ENCODE data around the gene SLC1A3. TPM values are rescaled to one million over a fixed set of nuclear protein-coding genes. Genes with fewer than 3 reads are reported as not detected.

The SLC1A3 gene
- total RNA-seq, 1 experiment from 2014 or later = 18.6 TPM

DNA sequence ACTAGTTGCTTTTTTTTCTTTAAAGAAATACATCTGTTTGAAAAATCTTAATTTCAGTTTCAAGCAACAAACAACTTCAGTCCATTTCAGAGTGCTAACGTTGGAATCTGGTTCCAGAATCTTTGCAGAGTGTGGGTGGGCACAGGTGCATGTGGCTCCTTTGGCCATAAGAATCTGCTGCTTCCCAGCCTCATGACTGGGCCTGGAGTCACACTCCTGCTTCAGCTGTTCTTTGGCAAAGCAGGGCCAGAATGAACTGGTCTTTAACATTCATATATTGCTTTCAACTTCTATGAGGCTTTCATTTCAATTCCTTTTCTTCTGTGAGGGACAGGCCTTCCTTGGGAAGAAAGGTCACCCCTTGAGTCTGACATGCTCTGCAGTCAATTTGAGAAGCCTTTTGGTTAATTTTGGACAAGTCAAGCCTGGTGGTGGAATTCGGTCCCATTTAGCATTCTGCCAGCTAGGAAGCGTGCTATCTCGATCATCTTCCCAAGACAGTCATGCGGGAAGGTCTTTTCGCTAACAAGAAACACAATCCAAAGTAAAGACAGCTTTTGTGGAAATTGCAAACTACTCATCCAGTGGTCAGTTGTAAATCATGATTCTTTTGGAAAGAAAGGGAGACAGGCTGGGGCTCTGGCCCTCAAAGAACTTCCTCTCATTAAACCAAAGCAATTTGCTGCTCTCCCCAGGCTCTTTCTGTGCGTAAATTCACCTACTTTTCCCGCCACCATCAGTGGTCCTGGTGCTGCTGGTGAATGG lies 55.2 kb downstream of the SLC1A3 start:
- no peak for DNase-seq
- H2AFZ ChIP-seq (ENCODE audit: low read length) = no peak overlapping the region
- peaks cover 5% of the 10 kb centered on the region; the same call in 1 of the 2 replicates for H3K4me1 ChIP-seq (ENCODE audit: insufficient read depth, low read length)
- H4K5ac ChIP-seq (ENCODE audit: insufficient read length, low read depth, low read length) = no peak overlapping the region
- H2AK5ac ChIP-seq (ENCODE audit: insufficient read length, low read length) = no peak overlapping the region
- H3K9ac ChIP-seq (ENCODE audit: extremely low read depth, insufficient read length, low read length) = no peak overlapping the region
- H3K36me3 Mint-ChIP-seq (ENCODE audit: insufficient read depth in 1 of 3, low read depth in 3 of 3) = peaks cover 0 to 2% (median 0%) of the 10 kb centered on the region in 3 experiments; a peak in 1 of 7 replicates
- no peak overlapping the region for H4K8ac ChIP-seq (replicated peaks; ENCODE audit: insufficient read length, low read depth, low read length)
- no peaks in the 10 kb centered on the region for H4K20me1 ChIP-seq (ENCODE audit: control insufficient read depth, insufficient read depth, insufficient read length)
- H3T11ph ChIP-seq (ENCODE audit: low read length) = no peak overlapping the region
- no peak overlapping the region for H3K23ac ChIP-seq (ENCODE audit: insufficient read length, low read depth, low read length)
- H3K18ac ChIP-seq (ENCODE audit: insufficient read length, low read depth, low read length) = no peak overlapping the region
- H2BK120ac ChIP-seq (ENCODE audit: low read depth, low read length, poor library complexity, severe bottlenecking) = no peak overlapping the region
- H3K56ac ChIP-seq (ENCODE audit: insufficient read length, low read depth, low read length) = no peak overlapping the region
- no peaks in the 10 kb centered on the region for H3K9me3 Mint-ChIP-seq
- no CpG with 5 or more reads among the region's 8 CpGs for WGBS (ENCODE audit: extremely low coverage, insufficient read length, low lambda C conversion rate)
- H2BK5ac ChIP-seq (ENCODE audit: insufficient read length, low read length) = no peak overlapping the region
- H3K27ac ChIP-seq (ENCODE audit: insufficient read length, low read depth, low read length) = no peak overlapping the region
- H2BK12ac ChIP-seq (ENCODE audit: insufficient read length, low read depth, low read length) = no peak overlapping the region
- peaks cover 13 to 20% of the 10 kb centered on the region in 2 experiments; a peak in 2 of 4 replicates for H3K4me1 Mint-ChIP-seq
- H2BK20ac ChIP-seq (ENCODE audit: low read depth, low read length, poor library complexity, severe bottlenecking) = no peak overlapping the region
- H3K27ac Mint-ChIP-seq = no peak overlapping the region
- H3K4me2 ChIP-seq (ENCODE audit: insufficient read depth, insufficient read length, low read length) = no peak overlapping the region
- TF ChIP-seq, protein P1, sequence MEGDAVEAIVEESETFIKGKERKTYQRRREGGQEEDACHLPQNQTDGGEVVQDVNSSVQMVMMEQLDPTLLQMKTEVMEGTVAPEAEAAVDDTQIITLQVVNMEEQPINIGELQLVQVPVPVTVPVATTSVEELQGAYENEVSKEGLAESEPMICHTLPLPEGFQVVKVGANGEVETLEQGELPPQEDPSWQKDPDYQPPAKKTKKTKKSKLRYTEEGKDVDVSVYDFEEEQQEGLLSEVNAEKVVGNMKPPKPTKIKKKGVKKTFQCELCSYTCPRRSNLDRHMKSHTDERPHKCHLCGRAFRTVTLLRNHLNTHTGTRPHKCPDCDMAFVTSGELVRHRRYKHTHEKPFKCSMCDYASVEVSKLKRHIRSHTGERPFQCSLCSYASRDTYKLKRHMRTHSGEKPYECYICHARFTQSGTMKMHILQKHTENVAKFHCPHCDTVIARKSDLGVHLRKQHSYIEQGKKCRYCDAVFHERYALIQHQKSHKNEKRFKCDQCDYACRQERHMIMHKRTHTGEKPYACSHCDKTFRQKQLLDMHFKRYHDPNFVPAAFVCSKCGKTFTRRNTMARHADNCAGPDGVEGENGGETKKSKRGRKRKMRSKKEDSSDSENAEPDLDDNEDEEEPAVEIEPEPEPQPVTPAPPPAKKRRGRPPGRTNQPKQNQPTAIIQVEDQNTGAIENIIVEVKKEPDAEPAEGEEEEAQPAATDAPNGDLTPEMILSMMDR (conservative IDR thresholded peaks at IDR 0.05) = no peak
- no peaks in the 10 kb centered on the region for H3K27me3 Mint-ChIP-seq (ENCODE audit: low read depth)
- no peak overlapping the region for H4K91ac ChIP-seq (ENCODE audit: insufficient read length, low read depth, low read length)
- no peak overlapping the region for H3K4me3 Mint-ChIP-seq
- no peaks in the 10 kb centered on the region for H3K27me3 ChIP-seq (ENCODE audit: insufficient read depth, low read length)
- no peaks in the 10 kb centered on the region for H3K9me3 ChIP-seq (ENCODE audit: control insufficient read depth, low read depth, low read length)
- H3K23me2 ChIP-seq (ENCODE audit: insufficient read length, low read depth, low read length, poor library complexity, severe bottlenecking) = no peaks in the 10 kb centered on the region
- H3K14ac ChIP-seq (ENCODE audit: insufficient read depth, low read length) = no peak overlapping the region
- H3K79me2 ChIP-seq (ENCODE audit: insufficient read depth, low read length) = no peaks in the 10 kb centered on the region
- no peak overlapping the region for H2BK15ac ChIP-seq (ENCODE audit: low read depth, low read length)
- no peak overlapping the region for H3K4ac ChIP-seq (ENCODE audit: low read depth, low read length)
- H3K79me1 ChIP-seq (ENCODE audit: insufficient read depth, low read depth, low read length, poor library complexity, severe bottlenecking) = no peaks in the 10 kb centered on the region

Data from H9 (cell line).